Activated gamma-delta T cell treated with anti-CD3 and anti-CD28 coated beads, Interleukin-2, amount 50 U/mL, for 16 hours (primary cell): ENCODE measurements around the gene GRAP.

ENCODE experiments used
- DNase-seq: peaks from one replicate; pipeline ENCODE4 v3.0.0-alpha.2; 2020; ENCODE audit warnings: low read depth

The GRAP gene

DNA sequence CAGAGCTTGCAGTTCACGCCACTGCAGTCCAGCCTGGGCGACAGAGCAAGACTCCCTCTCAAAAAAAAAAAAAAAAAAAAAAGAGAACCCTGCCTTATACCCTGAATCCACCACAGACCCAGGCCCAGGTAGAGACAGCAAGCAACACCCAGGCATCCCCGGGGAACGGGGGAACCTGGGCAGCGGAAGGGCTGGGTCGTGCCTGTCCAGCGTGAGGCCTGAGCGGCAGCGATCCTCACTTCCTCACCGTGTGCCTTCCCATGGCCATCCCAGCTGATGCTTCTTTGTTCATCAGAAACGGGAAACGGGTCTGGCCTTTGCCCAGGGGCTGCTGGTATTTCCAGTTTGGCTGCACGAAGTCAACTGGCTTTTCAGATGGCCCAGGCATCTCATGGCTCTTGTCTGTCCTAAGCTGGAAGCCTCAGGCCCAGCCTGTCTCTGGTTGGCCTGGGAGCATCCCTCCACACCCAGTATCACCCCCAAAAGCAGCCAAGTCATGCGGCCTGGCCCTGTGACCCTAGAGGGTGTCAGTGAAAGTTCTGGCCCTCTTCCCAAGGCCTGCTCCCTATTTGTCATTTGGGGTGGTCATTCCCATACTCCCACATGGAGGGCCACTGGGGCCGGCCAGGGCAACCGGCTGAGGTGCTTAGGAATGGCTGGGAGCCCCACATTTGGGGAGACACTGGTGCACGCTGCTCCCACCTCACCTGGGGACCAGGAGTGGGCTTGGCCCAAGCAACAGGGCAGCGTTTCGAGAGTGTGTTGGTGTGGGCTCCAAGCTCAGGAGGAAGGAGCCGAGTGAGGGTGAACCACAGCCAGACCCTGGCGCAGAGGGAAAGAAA, 62.3 kb downstream of the GRAP start:
- no peak for DNase-seq

DNA sequence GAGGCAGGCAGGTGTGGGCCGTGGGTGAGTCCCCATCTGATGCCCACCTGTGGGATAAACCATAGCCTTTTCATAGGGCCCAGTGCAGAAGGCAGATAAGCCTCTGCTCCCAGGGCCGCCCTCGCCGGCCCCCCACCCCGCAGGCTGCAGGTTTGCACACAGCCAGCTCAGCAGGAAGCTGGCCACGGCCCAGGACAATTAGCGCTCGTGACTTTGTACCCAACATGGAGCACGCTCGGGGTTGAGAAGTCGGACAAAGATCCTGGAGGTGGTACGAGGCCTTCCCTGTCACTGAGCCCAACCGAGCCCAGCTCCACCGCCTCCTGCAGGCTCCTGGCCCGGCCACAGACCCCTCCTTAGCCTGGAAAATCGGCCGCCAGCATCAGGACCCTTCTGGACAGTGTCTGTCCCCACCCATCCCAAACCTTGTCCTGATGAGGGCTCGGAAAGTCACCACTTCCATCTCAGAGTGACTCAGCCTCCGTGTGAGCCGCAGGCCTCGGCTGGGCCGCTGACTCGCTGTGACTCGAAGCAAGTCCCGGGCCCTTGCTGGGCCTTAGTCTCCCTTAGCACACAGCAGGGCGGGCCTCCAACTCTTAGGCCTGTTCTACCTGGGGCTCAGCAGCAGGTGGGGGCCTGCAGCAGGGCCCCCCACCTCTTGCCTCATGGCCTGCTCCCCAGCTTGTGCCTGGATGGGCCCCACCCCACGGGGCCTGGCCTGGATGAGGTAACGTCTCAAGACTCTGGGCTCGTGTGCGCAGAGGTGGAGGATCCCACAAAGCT, 64.9 kb downstream of the GRAP start:
- DNase-seq = no peak

DNA sequence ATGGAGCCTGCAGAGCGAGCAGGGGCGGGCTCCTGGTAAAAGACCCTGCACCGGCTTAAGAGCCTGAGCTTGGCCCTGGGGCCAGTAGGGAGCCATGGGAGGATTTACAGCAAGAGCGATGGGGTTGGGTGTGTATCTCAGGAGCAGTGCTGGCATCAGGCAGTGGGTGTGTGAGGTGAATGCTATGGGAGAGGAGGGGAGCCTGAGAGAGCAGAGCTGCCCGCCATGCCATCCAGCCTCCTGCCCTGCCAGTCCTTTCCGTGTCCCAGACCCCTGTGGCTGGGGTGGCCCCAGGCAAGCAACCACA, 65.5 kb downstream of the GRAP start:
- no peak for DNase-seq

DNA sequence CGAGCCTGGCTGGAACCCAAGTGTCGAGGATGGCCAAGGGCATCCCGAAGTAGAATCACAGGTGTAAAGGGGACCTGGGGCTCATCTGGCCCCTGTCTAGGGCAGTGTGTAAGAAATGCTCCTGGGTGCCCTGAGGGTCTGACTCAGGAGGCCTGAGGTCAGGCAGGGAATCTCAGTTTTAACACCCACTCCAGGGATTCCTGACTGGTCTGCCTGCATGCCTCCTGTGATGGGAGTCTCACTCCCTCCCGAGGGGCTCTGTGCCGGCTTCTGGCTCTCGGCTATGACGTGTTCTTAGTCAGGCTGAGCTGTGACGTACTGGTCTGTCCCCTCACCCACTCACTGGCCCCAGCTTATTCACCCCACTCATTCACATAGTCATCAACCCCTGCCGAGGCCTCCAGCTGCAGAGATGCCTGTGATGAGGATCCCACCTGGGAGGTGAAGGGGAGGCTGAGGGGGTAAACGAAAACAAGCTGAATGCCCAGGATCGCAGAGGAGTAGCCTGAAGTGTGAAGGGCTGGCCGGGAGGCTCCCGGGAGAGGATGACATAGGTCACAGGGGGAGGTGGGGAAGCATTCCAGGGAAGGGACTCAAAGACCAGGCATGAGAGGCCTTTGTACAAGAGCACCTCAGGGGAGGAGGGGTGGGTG, 65.9 kb downstream of the GRAP start:
- DNase-seq = no peak

DNA sequence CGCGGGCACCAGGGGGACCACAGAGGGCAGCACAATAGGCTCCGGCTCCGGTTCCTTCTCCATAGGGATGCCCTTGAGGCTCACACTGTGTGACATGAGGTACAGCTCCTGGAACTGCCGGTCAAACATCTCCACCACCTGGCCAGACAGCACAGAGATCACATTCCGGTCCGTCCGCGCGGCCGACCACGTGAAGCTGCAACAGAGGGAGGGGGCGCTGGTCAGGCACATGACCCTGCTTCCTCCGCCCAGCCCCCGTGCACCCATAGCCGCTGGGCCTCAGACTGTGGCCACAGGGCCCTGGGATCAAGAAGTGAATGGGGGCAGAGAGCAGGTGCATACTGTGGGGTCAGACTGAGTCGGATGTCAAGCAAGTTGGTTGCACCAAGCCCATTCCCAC, 68.1 kb downstream of the GRAP start:
- no peak for DNase-seq

DNA sequence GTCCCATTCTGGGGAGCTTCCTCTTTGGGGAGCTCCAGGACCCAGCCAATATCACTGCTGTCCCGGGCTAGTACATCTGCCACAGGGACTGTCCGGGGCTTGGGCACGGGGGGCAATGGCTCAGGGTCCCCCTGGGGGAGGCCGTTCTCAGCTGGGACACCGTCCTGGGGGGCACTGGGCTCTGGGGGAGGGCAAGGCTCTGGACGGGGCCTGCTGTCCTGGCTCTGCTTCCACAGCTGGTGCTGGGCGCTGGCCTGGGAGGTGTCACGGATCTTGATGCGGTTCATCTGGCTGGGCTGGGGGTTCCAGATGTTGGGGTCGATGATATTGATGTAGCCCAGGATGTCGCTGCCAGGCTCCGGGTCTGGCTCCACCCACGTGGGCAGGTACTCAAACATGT, 68.7 kb downstream of the GRAP start:
- no peak for DNase-seq

DNA sequence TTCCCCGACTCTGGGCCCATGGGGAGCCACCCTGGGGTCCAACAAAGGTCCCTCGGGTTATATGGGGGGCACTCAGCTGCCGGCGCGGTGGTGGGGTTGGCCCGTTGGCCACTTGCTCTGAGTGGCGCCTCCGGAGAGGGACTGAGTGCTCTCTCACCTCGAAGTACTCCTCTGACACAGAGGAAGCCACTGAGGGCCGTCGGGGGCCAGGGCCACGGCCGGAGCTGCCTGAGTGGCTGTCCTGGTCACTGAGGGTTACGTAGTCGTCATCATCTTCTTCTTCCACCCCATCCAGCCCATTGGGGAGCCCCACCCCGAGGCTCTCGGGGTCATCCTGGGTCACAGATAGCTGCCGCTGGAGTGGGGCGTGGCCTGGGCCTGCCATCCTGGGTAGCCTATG, 69.1 kb downstream of the GRAP start:
- DNase-seq = no peak

DNA sequence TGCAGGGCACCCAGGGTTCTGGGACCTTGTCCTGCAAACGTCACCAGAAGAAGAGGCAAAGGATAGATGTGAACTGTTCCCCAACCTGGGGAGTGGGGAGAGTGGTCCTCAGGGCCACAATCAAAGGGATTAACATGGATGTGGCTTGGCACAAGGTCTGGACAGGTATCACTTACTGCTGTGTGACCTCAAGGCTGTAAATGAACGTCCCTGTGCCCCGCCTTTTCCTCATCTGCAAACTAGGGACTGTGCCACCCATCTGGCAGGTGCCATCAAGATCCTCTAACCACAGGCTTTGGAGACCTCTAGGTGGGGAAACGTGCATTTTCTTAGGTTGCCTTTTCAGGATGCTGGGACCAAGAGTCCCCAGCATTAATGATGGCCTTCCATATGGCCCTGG, 69.7 kb downstream of the GRAP start:
- DNase-seq = no peak

DNA sequence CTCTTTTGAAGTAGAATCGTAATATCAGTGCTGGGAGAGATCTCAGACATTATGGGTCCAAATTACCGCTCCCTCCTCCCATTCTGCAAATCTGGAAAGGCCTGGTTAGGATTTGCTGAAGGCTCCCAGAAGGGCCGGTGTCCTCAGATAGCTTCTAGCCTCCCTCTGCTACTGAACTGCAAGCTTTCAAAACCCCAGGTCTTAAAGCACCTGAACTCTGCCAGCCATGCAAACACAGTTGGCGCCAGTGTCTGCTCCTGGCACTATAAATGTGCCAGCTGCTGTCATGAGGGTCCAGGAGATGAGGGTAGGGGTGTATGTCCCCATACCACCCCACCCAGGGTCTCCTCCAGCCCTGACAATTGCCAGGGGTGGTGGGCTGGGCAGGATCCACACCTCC, 70.6 kb downstream of the GRAP start:
- no peak for DNase-seq

DNA sequence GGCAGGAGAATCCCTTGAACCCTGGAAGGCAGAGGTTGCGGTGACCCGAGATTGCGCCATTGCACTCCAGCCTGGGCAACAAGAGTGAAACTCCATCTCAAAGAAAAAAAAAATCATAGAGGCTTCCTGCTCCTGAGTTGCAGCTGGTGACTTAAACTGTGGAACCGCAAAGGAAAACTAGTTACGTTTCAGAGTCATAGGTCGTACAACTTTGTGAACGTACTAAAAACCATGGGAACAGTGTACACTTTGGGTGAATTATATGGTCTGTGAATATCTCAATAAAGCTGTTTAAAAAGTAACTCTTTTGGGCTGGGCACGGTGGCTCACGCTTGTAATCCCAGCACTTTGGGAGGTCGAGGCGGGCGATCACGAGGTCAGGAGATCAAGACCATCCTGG, 71.2 kb downstream of the GRAP start:
- DNase-seq = no peak

DNA sequence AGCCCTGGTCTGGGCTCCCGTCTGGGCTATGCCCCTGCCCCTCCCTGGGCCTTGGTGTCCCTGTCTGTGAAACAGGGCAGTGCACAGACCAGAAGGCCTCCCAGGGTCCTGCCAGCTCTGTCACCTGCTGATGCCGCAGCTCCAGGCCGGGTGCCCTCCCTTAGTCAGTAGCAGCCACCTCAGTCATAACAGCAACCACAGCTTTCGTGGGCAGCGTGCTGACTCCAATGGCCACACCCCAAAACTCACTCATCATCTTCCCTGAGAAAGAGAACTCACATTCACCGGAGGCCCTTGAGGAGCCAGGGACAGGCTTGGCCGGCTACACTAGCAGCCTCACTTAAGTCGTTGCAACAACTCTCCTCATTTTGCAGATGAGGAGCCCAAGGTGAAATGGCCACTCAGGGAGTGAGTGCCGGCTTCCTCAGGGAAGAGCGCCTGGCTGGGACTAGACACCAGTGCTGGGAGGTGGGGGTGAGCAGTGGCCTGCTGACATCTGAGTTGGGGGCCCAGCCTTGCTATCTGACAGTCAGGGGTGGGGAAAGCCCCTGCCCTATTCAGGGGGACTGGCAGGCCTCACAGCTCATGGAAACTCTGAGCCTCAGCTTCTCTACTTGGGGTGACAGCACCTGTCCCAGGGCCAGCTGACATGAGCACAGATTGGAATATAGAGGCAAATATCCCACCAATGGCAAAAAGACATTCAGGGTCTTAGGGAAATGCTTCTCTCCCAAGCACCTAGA, 72.2 kb downstream of the GRAP start:
- DNase-seq = no peak

DNA sequence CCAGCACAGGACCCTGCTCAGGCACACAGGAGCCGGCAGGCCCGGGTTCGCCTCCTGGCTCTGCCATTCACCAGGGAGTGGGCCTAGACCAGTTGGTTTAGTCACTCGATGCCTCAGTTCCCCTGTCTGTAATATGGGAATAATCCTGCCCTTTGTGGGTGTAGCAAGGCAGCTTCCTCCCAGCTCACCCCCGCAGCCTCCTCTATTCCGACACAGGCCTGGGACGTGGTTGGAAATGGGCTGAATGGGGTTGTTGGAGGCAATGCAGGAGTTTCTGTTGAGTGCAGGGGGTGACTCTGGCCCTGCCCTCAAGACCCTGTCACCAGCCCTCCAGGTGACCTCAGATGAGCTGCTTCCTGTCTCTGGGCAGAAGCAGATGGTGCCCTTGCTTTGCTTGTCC, 75.0 kb downstream of the GRAP start:
- no peak for DNase-seq
